ENCODE results near the gene GALNT12.

Gene GALNT12

GRCh38 chr9:98801561-98801960 is 5.9 kb upstream of the GALNT12 start:
- DNase-seq (ENCODE audit: extremely low read depth in 1 of 2, low read depth in 1 of 2) = no peak

- DNase-seq (ENCODE audit: extremely low read depth in 1 of 2, low read depth in 1 of 2) = no peak
Observed at GRCh38 chr9:98801969-98802371, 5.5 kb upstream of the GALNT12 start.

- no peak for DNase-seq (ENCODE audit: extremely low read depth in 1 of 2, low read depth in 1 of 2)
Observed at GRCh38 chr9:98804083-98804482, 3.4 kb upstream of the GALNT12 start.

GRCh38 chr9:98805506-98806272 is 1.8 kb upstream of the GALNT12 start:
- no peak for DNase-seq (ENCODE audit: extremely low read depth in 1 of 2, low read depth in 1 of 2)

GRCh38 chr9:98806394-98807035 is 955 bp upstream of the GALNT12 start:
- DNase-seq (ENCODE audit: extremely low read depth in 1 of 2, low read depth in 1 of 2) = no peak

- DNase-seq (ENCODE audit: extremely low read depth in 1 of 2, low read depth in 1 of 2) = no peak
Observed at GRCh38 chr9:98807814-98808195, 335 bp downstream of the GALNT12 start.

- no peak for DNase-seq (ENCODE audit: extremely low read depth in 1 of 2, low read depth in 1 of 2)
Observed at GRCh38 chr9:98808411-98808815, 943 bp downstream of the GALNT12 start.

- no peak for DNase-seq (ENCODE audit: extremely low read depth in 1 of 2, low read depth in 1 of 2)
Observed at GRCh38 chr9:98808875-98809274, 1.4 kb downstream of the GALNT12 start.

- DNase-seq (ENCODE audit: extremely low read depth in 1 of 2, low read depth in 1 of 2) = no peak
Observed at GRCh38 chr9:98809311-98810101, 2.0 kb downstream of the GALNT12 start.

GRCh38 chr9:98810102-98810842 is 2.8 kb downstream of the GALNT12 start:
- DNase-seq (ENCODE audit: extremely low read depth in 1 of 2, low read depth in 1 of 2) = no peak

- DNase-seq (ENCODE audit: extremely low read depth in 1 of 2, low read depth in 1 of 2) = no peak
Observed at GRCh38 chr9:98811051-98811650, 3.7 kb downstream of the GALNT12 start.

GRCh38 chr9:98815391-98815951 is 8.0 kb downstream of the GALNT12 start:
- no peak for DNase-seq (ENCODE audit: extremely low read depth in 1 of 2, low read depth in 1 of 2)

- DNase-seq (ENCODE audit: extremely low read depth in 1 of 2, low read depth in 1 of 2) = no peak
Observed at GRCh38 chr9:98818764-98819163, 11.3 kb downstream of the GALNT12 start.

- no peak for DNase-seq (ENCODE audit: extremely low read depth in 1 of 2, low read depth in 1 of 2)
Observed at GRCh38 chr9:98819231-98819630, 11.8 kb downstream of the GALNT12 start.

GRCh38 chr9:98821831-98822230 is 14.4 kb downstream of the GALNT12 start:
- DNase-seq (ENCODE audit: extremely low read depth in 1 of 2, low read depth in 1 of 2) = no peak

GRCh38 chr9:98822661-98823060 is 15.2 kb downstream of the GALNT12 start:
- DNase-seq (ENCODE audit: extremely low read depth in 1 of 2, low read depth in 1 of 2) = no peak

- no peak for DNase-seq (ENCODE audit: extremely low read depth in 1 of 2, low read depth in 1 of 2)
Observed at GRCh38 chr9:98823666-98824334, 16.3 kb downstream of the GALNT12 start.

- DNase-seq (ENCODE audit: extremely low read depth in 1 of 2, low read depth in 1 of 2) = no peak
Observed at GRCh38 chr9:98825414-98825813, 17.9 kb downstream of the GALNT12 start.

GRCh38 chr9:98826716-98827115 is 19.2 kb downstream of the GALNT12 start:
- no peak for DNase-seq (ENCODE audit: extremely low read depth in 1 of 2, low read depth in 1 of 2)

GRCh38 chr9:98829766-98830165 is 22.3 kb downstream of the GALNT12 start:
- DNase-seq (ENCODE audit: extremely low read depth in 1 of 2, low read depth in 1 of 2) = no peak

All from activated CD8-positive, alpha-beta memory T cell treated with anti-CD3 and anti-CD28 coated beads for 1 hour (primary cell).